MCF 10A (cell line): ENCODE measurements around the gene SUCLG2. TPM values are rescaled to one million over a fixed set of nuclear protein-coding genes. Genes with fewer than 3 reads are reported as not detected.

Experiments
- BruUV-seq: library from RNA; stranded (reverse); fragments of 400-500 nt; replicated peaks from 2 replicates; lab custom pipeline; 2021; lab: Mats Ljungman, UMichigan
- CTCF ChIA-PET: fragments of 300-600 bp; sonication (Branson Sonifier 250); formaldehyde crosslinking; extraction: SDS; loops from one replicate; lab custom pipeline; 2021; ENCODE audit warnings: antibody characterized with exemption, inconsistent platforms; lab: Yijun Ruan, JAX
- POLR2A ChIA-PET: fragments of 300-600, 350-650 bp; sonication (Branson Sonifier 250); formaldehyde crosslinking; extraction: SDS; loops from one replicate; lab custom pipeline; 2020; ENCODE audit warnings: antibody characterized with exemption, inconsistent platforms; lab: Yijun Ruan, JAX
- DNase-seq: peaks from one replicate; pipeline ENCODE4 v3.0.0-alpha.2; 2018; ENCODE audit not compliant: unreplicated experiment
- H3K27ac Mint-ChIP-seq: one replicate; pipeline ENCODE4 v1.8.0; 2022; ENCODE audit warnings: mild to moderate bottlenecking, low read depth, mixed read lengths; ENCODE audit not compliant: unreplicated experiment
- H3K27me3 Mint-ChIP-seq: one replicate; pipeline ENCODE4 v1.8.0; 2022; ENCODE audit warnings: mixed read lengths; ENCODE audit not compliant: insufficient read depth, unreplicated experiment
- H3K36me3 Mint-ChIP-seq: one replicate; pipeline ENCODE4 v1.8.0; 2022; ENCODE audit warnings: mild to moderate bottlenecking, moderate library complexity, mixed read lengths; ENCODE audit not compliant: insufficient read depth, unreplicated experiment
- H3K4me1 Mint-ChIP-seq: one replicate; pipeline ENCODE4 v1.8.0; 2022; ENCODE audit warnings: mixed read lengths; ENCODE audit not compliant: insufficient read depth, unreplicated experiment
- H3K4me3 Mint-ChIP-seq: one replicate; pipeline ENCODE4 v1.8.0; 2022; ENCODE audit warnings: mild to moderate bottlenecking, moderate library complexity, mixed read lengths; ENCODE audit not compliant: unreplicated experiment
- H3K9me3 Mint-ChIP-seq: one replicate; pipeline ENCODE4 v1.8.0; 2022; ENCODE audit warnings: mixed read lengths; ENCODE audit not compliant: unreplicated experiment
- CTCF ChIP-seq: fragments of 200-600 bp; IDR thresholded peaks from one replicate; pipeline ENCODE4 v1.8.0; 2022; ENCODE audit warnings: antibody characterized with exemption, mild to moderate bottlenecking; ENCODE audit not compliant: unreplicated experiment
- intact Hi-C: fragments of 100-400 bp; cut with micrococcal nuclease; formaldehyde crosslinking; loops from 2 replicates; pipeline ENCODE4 v1.14.1; 2022
- total RNA-seq: library from RNA; stranded (reverse); gene quantifications from 2 replicates; pipeline ENCODE4 v1.2.3, GENCODE V29; 2022

Gene SUCLG2
- total RNA-seq, 1 experiment from 2014 or later: 55.6 TPM

GRCh38 chr3:67605377-67605776 lies 49.0 kb downstream of the SUCLG2 start:
- intact Hi-C loops: loop anchor here (5.0 kb wide), 1 partner anchor 223 kb away; no protein-coding TSS in a partner anchor
- peak; percentile 65 for DNase-seq
- H3K27me3 Mint-ChIP-seq: no peaks in the 10 kb centered on the region
- no peak overlapping the region for H3K4me3 Mint-ChIP-seq
- BruUV-seq: no TSS peak
- peak; percentile 15 for TF ChIP-seq CTCF
- H3K9me3 Mint-ChIP-seq: no peaks in the 10 kb centered on the region
- H3K27ac Mint-ChIP-seq: peak overlapping the region; percentile 58
- peaks cover 24% of the 10 kb centered on the region for H3K4me1 Mint-ChIP-seq
- peaks cover 50% of the 10 kb centered on the region for H3K36me3 Mint-ChIP-seq
- CTCF ChIA-PET: interaction anchor here (0.6 kb wide), 2 partner anchors 648 to 1301 kb away, joined by 3 read pairs; no protein-coding TSS in a partner anchor
- POLR2A ChIA-PET: interaction anchor here (0.8 kb wide), 1 partner anchor 8 kb away, joined by 3 read pairs; no protein-coding TSS in a partner anchor

- H3K9me3 Mint-ChIP-seq: no peaks in the 10 kb centered on the region
- POLR2A ChIA-PET: no interaction called here
- peaks cover 24% of the 10 kb centered on the region for H3K4me1 Mint-ChIP-seq
- peaks cover 47% of the 10 kb centered on the region for H3K36me3 Mint-ChIP-seq
- intact Hi-C loops: no loop called here
- no peak overlapping the region for H3K27ac Mint-ChIP-seq
- BruUV-seq: no TSS peak
- no peak overlapping the region for H3K4me3 Mint-ChIP-seq
- no peaks in the 10 kb centered on the region for H3K27me3 Mint-ChIP-seq
- no peak for TF ChIP-seq CTCF
- CTCF ChIA-PET: interaction anchor here (0.6 to 1.7 kb wide), 4 partner anchors 8 to 602 kb away, joined by 3 to 6 read pairs (median 3); no protein-coding TSS in a partner anchor
- no peak for DNase-seq
Observed at GRCh38 chr3:67602816-67603215, 51.6 kb downstream of the SUCLG2 start.

GRCh38 chr3:67601919-67602608 lies 52.3 kb downstream of the SUCLG2 start:
- no TSS peak for BruUV-seq
- H3K4me3 Mint-ChIP-seq: no peak overlapping the region
- no peaks in the 10 kb centered on the region for H3K9me3 Mint-ChIP-seq
- H3K4me1 Mint-ChIP-seq: peaks cover 24% of the 10 kb centered on the region
- peaks cover 41% of the 10 kb centered on the region for H3K36me3 Mint-ChIP-seq
- CTCF ChIA-PET: interaction anchor here (0.7 to 1.7 kb wide), 3 partner anchors 9 to 38 kb away, joined by 3 to 6 read pairs (median 3); no protein-coding TSS in a partner anchor
- POLR2A ChIA-PET: no interaction called here
- DNase-seq: no peak
- no peak for TF ChIP-seq CTCF
- intact Hi-C loops: no loop called here
- H3K27me3 Mint-ChIP-seq: no peaks in the 10 kb centered on the region
- H3K27ac Mint-ChIP-seq: no peak overlapping the region

- Mint-ChIP-seq H3K4me3 (no peak overlapping the region), H3K9me3 (no peaks in the 10 kb centered on the region), H3K27me3 (no peaks in the 10 kb centered on the region), H3K36me3 (peaks cover 41% of the 10 kb centered on the region), H3K27ac (no peak overlapping the region), H3K4me1 (peaks cover 24% of the 10 kb centered on the region)
- BruUV-seq: no TSS peak
- POLR2A ChIA-PET: no interaction called here
- DNase-seq: peak; percentile 35
- intact Hi-C loops: no loop called here
- CTCF ChIA-PET: no interaction called here
- TF ChIP-seq CTCF: no peak
Observed at GRCh38 chr3:67601385-67601784, 53.0 kb downstream of the SUCLG2 start.
